Cortex of kidney (tissue), 1 donor: ENCODE data around the gene POP4.
"Not testable (repeated sequence)": the region's sequence is repeated elsewhere in the genome, so short reads cannot be mapped to it uniquely, and the experiment has no call there.

Source experiments
- DNase-seq: peaks from one replicate; lab custom pipeline; 2025; lab: John Stamatoyannopoulos, UW

The POP4 gene

DNA sequence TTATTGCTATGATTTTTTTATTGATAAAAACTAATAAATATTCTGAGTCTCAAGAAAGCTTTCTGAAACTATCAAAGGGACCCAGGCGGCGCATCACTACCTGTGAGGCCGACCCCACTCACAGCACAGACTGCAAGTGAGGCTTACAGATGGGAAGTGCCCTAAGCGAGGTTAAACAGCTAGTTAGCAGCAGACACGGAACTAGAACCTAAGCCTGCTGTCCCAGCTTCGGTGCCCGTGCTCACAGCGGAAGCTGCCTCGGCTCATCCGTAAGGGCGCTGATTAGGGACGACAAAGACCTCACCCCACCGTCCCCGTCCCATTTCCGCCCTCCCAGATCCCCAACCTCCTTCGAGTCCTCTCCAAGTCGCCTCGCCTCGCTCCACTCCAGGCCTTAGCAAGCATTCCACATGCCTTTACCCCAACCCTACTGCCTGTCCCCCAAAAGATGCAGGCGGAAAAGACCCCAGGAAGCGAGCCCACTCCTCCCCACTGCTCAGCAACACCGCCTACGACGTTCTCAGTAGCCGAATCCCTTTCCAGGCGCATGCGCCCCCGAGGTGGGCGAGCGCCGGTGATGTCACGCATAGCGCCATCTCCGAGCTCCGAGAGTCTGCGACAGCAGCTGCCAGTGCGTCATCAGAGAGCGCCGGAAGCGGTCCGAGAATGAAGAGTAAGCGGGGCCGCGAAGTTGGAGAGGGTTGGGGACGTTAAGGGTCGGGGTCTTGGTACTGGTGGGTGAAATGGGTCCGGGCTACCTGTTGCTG, at the start of gene POP4:
TSS of gene POP4 (plus strand) at position 631 of the 767 bp plus-strand sequence. CDS start at position 667, 36 bp downstream.
- DNase-seq = no peak

DNA sequence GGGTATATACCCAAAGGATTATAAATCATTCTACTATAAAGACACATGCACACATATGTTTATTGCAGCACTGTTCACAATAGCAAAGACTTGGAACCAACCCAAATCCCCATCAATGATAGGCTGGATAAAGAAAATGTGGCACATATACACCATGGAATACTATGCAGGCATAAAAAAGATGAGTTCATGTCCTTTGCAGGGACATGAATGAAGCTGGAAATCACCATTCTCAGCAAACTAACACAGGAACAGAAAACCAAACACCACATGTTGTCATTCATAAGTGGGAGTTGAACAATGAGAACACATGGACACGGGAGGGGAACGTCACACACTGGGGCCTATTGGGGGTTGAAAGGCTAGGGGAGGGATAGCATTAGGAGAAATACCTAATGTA, 47.0 kb upstream of the POP4 start:
- not testable (repeated sequence) for DNase-seq

GRCh38 chr19:29559743-29560142, 46.3 kb upstream of the POP4 start:
- DNase-seq = no peak

GRCh38 chr19:29560313-29561075, 45.6 kb upstream of the POP4 start:
- DNase-seq = no peak

DNA sequence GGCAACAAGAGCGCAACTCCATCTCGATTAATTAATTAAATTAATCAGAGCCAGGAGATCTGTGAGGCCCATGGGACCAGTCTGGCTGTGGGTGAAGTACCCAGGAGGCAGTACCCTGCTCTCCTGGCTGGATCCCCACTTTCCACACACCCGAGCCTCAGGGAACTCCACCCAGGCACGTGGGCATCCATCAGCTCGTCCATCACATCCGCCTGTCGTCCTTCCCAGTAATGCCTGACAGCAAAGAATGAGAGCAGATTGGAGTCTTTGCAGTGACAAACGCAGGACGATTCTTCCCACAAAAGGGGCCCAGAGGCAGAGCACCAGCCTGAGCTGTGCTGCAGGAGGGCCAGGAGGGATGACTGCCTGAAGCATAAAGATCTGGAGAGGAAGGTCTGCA, 44.5 kb upstream of the POP4 start:
- no peak for DNase-seq

DNA sequence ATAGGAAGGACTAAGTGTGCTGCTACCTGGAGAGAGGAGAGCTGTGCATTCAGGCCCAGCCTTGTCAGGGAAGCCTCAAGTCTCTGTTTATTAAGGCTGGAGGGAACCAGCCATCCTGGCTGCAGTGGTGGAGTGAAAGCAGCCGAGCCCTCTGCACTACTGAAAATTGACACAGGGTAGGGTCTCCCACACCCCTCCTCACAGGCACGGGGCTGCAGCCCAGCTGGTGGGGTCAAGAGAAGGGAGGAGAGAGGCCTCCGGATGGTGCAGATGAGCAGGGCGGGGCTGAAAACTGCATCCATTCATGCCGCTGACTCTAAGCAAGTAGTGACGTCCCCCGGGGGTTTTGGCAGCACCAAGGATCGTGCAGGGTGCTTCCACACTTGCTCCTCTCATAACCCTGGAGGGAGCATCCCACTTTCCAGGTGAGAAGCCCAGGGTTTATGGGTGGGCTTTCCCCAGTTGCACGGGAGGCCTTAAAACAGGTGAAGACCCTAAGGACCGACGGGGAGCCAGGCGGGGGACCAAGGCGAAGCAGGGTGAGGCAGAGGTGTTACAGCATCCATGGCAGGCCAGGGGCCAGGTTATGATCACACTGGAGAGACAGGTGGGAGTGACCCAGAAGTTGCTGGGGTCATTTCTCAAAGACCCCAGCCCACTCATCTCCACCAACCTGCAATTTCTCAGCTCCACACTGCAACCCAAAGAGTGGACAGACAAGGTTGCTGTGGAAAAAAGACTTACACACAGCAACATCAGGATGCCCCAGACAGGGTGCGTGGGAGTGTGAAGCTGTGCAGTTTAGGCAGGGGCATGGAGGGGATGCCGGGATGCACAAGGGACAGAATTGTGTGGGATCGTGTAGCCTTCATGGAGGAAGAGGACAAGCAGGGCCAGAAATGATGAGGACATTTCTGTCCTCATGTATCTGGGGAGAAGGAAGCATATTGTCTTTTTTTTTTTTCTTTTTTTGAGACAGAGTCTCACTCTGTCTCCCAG, 43.5 kb upstream of the POP4 start:
- no peak for DNase-seq

- no peak for DNase-seq
Observed at GRCh38 chr19:29563486-29564101, 42.5 kb upstream of the POP4 start.

DNA sequence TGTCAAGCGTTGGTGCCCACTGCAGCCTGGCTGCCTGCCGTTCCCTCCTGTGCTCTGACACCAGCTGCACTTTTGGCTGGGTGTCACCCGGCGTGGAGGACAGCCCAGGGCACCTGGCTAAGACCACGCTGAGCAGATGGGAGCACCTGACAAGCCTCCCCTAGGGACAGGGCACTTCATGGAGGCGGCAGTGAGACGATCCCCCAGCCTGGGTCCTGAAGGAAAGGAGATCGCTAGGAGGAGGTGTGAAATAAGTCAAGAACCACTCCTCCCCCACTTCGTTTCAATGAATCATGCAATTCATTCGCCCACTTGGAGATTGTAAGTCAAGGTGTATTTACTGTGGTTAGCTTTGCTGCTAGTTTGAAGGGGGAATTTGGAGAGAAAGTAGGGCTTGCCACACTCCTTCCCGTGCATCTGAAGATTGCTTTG, 41.5 kb upstream of the POP4 start:
- DNase-seq = no peak

DNA sequence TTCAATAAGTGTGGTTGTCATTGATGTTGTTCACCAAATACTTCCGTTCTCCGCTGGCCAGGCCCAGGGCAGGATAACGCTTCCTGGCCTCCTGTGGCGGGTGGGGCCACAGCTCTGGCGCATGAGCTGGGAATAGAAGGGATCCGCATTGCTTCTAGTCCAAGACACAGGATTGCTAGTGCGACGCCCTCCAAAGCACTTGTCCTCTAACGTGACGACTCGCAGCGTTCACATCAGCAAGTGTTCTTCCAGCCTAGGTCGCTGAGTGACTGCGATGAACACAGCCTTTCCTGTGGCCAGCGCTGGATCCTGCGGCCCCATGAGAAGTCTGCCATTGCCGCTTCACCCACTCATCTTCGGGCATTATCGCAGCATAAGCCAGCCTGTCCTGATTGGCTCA, 40.9 kb upstream of the POP4 start:
- DNase-seq = no peak

DNA sequence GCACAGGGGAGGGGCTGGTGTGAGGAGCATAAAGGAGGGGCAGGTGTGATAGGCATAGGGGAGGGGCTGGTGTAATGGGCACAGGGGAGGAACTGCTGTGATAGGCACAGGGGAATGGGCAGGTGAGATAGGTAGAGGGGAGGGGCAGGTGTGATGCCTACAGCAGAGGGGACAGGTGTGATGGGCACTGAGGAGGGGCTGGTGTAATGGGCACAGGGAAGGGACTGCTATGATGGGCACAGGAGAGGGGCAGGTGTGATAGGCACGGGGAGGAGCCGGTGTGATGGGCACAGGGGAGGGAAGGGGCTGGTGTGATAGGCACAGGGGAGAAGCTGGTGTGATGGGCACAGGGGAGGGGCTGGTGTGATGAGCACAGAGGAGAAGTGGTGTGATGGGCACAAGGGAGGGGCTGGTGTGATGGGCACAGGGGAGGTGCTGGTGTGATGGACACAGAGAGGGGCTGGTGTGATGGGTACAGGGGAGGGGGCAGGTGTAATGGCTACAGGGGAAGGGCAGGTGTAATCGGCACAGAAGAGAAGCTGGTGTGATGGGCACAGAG, 39.5 kb upstream of the POP4 start:
- DNase-seq = no peak

GRCh38 chr19:29567366-29567915, 38.6 kb upstream of the POP4 start:
- no peak for DNase-seq

GRCh38 chr19:29568036-29569025, 37.8 kb upstream of the POP4 start:
- DNase-seq = no peak

DNA sequence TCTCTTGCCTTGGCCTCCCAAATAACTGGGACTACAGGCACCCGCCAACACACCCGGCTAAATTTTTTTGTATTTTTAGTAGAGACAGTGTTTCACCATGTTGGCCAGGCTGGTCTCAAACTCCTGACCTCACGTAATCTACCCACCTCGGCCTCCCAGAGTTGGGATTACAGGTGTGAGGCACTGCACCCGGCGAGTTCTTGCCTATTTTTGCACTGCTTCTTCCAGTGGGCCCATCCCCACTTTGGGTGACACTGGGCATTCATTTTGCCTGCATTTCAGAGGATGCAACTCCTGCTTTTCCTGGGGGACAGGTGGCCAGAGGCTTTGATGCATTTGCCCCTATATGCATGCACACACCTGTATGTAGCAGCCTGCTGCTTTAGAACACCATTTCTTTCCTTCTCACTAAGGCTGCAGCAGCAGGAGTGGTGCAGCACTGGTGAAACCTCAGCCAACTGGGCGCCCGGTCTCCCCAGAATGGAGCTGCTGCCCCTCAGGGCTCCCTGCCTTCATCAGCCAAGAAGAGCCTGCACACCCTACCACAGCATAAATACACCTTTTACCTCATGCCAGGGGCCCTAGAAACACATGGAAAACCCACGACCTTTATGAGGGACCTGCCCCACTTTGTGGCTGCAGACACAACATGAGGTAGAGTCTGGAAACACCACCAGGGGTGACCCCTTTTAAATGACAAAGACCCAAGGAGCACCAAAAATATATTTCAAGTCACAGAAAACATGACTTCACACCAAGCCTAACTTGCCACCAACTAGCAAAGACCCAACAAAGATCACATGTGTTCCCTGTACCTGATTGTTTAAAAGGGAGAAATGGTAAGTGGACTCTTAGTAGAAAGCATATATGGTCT, 36.8 kb upstream of the POP4 start:
- no peak for DNase-seq

GRCh38 chr19:29571181-29571580, 34.9 kb upstream of the POP4 start:
- no peak for DNase-seq

DNA sequence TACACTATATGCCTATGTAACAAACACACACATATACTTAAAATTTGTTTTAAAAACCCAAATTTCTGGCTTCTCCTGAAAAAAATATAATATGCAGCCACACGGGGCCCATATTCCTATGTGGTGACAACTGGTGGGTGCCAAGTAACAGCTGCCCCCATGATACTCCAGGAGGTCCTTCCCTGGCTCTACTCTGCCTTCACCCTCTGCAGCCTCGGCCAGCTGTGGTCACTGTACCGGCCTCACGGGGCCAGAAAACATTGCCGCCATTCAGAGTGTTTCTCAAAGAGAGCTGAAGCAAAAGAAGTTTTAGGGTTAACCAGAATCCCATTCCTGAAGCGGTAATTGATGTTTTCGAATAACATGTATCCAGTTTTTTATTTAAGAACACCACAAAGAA, 32.6 kb upstream of the POP4 start:
- DNase-seq = no peak

DNA sequence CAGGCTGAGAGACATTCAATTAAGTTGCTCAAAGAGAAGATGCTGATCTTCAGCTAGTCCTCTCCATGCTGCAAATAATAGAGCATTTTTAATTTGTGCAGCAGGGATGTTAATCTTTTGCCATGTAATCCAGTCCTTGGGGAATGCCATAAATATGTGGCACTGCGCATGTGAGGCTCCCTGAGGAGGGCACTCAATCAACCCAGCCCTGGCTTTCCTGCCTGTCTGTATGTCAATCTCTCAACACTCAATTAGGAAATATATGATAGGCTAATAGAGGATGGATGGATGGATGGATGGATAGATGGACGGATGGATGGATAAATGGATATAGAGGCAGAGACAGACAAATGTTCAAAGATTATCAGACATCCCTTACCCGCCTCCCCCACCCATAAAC, 31.6 kb upstream of the POP4 start:
- no peak for DNase-seq

GRCh38 chr19:29576046-29576606, 30.0 kb upstream of the POP4 start:
- no peak for DNase-seq
